ENCODE data around the gene ETS1. TPM values are rescaled to one million over a fixed set of nuclear protein-coding genes. Genes with fewer than 3 reads are reported as not detected.

The ETS1 gene
- total RNA-seq, 1 donor from 2014 or later = 3.0 TPM

DNA sequence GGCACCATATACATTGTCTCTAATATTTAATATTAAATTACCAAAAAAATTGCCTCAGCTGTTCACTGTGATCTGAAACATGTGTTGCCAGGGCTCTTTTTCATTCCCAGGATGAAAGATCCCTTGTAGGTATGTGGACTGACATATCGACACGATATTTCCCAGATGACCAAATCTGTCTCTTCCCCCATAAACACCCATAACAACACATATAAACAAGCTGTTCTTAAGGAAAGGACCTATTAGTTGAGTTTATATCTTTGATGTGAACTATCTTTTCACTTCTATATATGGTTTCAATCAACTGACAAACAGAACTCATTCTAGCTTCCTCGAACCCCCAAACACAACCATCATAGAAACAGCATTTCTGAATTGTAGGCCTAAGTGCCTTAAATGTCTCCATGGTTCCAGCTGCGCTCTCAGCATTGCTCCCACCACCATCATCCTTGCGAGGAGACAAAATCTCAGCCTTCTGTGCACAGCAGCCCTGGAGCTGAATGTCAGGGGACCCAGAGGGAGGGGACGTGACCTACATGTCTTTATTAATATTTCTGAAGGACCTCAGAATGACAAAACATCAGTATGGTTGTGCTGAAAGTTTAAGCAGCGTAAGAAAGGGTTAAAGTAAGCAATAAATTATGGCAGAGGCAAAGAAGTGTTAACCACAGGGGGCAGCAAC is 67.0 kb downstream of the ETS1 start:
- no peaks in the 10 kb centered on the region for H3K9me3 Mint-ChIP-seq (ENCODE audit: low read depth)
- peaks cover 20% of the 10 kb centered on the region for H3K4me1 Mint-ChIP-seq (ENCODE audit: low read depth)
- no peak overlapping the region for H3K27ac Mint-ChIP-seq
- TF ChIP-seq, protein P1, sequence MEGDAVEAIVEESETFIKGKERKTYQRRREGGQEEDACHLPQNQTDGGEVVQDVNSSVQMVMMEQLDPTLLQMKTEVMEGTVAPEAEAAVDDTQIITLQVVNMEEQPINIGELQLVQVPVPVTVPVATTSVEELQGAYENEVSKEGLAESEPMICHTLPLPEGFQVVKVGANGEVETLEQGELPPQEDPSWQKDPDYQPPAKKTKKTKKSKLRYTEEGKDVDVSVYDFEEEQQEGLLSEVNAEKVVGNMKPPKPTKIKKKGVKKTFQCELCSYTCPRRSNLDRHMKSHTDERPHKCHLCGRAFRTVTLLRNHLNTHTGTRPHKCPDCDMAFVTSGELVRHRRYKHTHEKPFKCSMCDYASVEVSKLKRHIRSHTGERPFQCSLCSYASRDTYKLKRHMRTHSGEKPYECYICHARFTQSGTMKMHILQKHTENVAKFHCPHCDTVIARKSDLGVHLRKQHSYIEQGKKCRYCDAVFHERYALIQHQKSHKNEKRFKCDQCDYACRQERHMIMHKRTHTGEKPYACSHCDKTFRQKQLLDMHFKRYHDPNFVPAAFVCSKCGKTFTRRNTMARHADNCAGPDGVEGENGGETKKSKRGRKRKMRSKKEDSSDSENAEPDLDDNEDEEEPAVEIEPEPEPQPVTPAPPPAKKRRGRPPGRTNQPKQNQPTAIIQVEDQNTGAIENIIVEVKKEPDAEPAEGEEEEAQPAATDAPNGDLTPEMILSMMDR (IDR thresholded peaks at IDR 0.05; ENCODE audit: unreplicated experiment) = no peak
- peak overlapping the region; percentile 68 for H3K4me3 Mint-ChIP-seq (ENCODE audit: low read depth)
- no peak for DNase-seq (ENCODE audit: low spot score, unreplicated experiment)
- H3K36me3 Mint-ChIP-seq (ENCODE audit: insufficient read depth) = no peaks in the 10 kb centered on the region
- H3K27me3 Mint-ChIP-seq = peaks cover 79% of the 10 kb centered on the region

DNA sequence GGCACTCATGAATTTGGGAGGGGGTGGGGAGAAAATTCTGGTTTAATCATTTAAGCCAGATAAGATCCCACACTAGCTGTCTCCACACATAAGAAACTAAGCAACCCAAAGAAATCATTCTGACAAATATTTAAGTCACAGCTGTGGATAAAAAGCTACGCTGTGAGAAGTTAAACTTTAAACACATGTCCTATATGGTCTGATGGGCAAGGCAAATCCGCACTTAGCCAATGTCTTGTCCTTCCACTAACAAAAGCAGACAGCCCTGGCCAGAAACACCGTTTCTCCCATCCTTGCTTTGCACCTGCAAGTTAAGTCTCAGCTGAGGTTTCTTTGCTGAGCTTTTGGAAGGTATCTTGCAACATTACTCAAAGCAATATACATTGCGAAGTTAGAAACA is 68.0 kb downstream of the ETS1 start:
- Mint-ChIP-seq H3K36me3 (ENCODE audit: insufficient read depth) (no peaks in the 10 kb centered on the region), H3K9me3 (ENCODE audit: low read depth) (no peaks in the 10 kb centered on the region), H3K4me1 (ENCODE audit: low read depth) (peaks cover 18% of the 10 kb centered on the region)

DNA sequence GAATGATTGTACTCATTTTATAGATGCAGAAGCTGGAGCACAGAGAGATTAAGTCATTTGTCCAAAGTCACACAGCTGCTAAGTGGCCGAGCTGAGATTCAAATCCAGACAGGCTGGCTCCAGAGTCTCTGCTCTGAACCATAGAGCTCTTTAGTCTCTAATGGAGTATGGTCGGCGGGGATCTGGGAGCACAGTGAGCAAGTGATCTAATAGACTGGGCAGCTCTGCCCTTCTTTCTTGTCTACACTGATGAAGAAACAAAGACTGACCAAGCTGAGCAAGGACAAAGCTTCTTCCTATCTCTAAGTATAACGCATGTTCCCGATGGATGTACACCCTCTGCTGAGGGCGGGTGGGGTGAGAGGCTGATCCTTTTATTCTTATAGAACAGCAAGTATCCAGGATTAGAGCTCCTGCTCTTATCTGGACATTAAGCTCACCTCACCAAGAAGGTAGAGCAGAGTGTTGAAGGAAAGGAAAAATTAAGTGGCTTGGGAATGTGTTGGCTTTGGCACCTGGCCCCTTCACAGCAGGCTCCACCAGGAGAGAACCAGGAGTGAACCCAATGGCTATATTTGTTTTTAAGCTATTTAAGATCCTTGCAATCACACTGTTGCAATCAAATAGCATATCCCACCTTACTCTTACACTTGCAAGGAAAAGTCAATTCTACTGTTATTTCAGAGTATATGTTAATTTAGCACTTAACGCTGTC is 68.7 kb downstream of the ETS1 start:
- Mint-ChIP-seq H3K9me3 (ENCODE audit: low read depth) (no peaks in the 10 kb centered on the region), H3K36me3 (ENCODE audit: insufficient read depth) (no peaks in the 10 kb centered on the region), H3K27me3 (peaks cover 79% of the 10 kb centered on the region), H3K4me3 (ENCODE audit: low read depth) (no peak overlapping the region), H3K4me1 (ENCODE audit: low read depth) (peaks cover 19% of the 10 kb centered on the region), H3K27ac (peak overlapping the region; percentile 65)
- no peak for DNase-seq (ENCODE audit: low spot score, unreplicated experiment)
- TF ChIP-seq, protein P1 (IDR thresholded peaks at IDR 0.05; ENCODE audit: unreplicated experiment) = no peak

More for the DNA sequence above, 68.0 kb downstream of the ETS1 start:
- peaks cover 81% of the 10 kb centered on the region for H3K27me3 Mint-ChIP-seq
- TF ChIP-seq, protein P1 (IDR thresholded peaks at IDR 0.05; ENCODE audit: unreplicated experiment) = no peak
- no peak for DNase-seq (ENCODE audit: low spot score, unreplicated experiment)
- H3K4me3 Mint-ChIP-seq (ENCODE audit: low read depth) = no peak overlapping the region
- no peak overlapping the region for H3K27ac Mint-ChIP-seq

DNA sequence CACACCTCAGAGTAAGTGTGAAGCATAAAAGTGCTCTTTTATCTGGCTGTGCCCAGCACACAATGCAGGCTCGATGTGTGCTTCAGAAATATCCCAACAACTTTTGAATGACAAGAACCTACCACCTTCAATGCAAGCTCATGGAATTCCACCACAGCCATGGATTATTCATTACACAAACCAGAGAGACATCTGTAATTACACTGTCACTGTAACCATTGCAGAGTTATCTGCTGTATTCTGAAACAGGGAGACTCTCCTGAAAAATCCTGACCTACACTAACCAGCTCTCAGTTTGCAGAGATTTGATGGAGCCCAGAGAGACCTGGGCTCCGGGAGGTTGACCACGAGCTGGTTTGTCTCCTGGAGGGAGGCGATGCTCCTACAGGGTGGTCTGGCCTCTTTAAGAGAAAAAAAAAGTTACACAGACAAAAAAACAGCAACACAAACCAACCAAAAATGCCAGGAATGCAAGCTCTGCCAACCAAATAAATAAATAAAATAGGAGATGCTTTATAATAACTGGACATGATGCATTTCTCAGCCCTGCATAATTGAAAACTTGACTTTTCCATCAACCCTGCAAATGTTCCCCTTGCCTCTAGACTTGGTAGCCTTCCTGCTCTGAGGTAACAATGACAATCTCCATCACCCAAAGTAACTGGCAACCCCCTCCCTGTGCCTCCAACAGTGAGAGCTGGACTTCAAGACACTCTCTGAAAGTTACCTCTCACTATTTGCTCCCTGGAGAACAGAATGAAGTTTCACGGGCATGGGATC is 69.7 kb downstream of the ETS1 start:
- no peaks in the 10 kb centered on the region for H3K9me3 Mint-ChIP-seq (ENCODE audit: low read depth)
- no peaks in the 10 kb centered on the region for H3K36me3 Mint-ChIP-seq (ENCODE audit: insufficient read depth)
- peaks cover 17% of the 10 kb centered on the region for H3K4me1 Mint-ChIP-seq (ENCODE audit: low read depth)
- TF ChIP-seq, protein P1 (IDR thresholded peaks at IDR 0.05; ENCODE audit: unreplicated experiment) = no peak
- DNase-seq (ENCODE audit: low spot score, unreplicated experiment) = no peak
- H3K27me3 Mint-ChIP-seq = peaks cover 73% of the 10 kb centered on the region
- no peak overlapping the region for H3K4me3 Mint-ChIP-seq (ENCODE audit: low read depth)
- no peak overlapping the region for H3K27ac Mint-ChIP-seq

DNA sequence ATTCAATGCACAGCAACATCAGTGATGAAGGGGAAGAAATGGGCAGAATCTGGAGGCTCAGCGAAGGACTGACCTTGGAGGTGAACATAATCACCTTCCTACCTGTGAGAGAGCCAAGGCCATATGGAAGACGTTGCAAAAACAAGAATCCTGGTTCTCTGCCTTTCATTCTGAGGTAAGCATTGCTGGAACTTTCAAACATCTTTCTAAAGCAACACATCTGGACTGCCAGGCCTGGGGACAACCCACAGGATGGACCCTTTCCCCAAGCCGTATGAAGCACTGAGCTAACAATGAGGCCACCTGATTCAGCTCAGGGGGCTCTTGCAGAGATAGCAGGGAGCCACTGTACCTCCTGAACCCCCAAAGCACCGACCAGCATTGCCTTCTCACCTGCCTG is 70.5 kb downstream of the ETS1 start:
- Mint-ChIP-seq H3K9me3 (ENCODE audit: low read depth) (no peaks in the 10 kb centered on the region), H3K4me1 (ENCODE audit: low read depth) (peaks cover 17% of the 10 kb centered on the region), H3K36me3 (ENCODE audit: insufficient read depth) (no peaks in the 10 kb centered on the region), H3K4me3 (ENCODE audit: low read depth) (no peak overlapping the region), H3K27ac (no peak overlapping the region), H3K27me3 (peaks cover 75% of the 10 kb centered on the region)
- no peak for DNase-seq (ENCODE audit: low spot score, unreplicated experiment)
- TF ChIP-seq, protein P1 (IDR thresholded peaks at IDR 0.05; ENCODE audit: unreplicated experiment) = no peak
